GM12801 (cell line): ENCODE results near the gene HS1BP3.

Source experiments
- CTCF ChIP-seq: IDR thresholded peaks from one replicate; pipeline ENCODE4 v1.5.1; 2011; ENCODE audit warnings: control low read depth; ENCODE audit not compliant: insufficient read length; ENCODE audit errors: extremely low read depth

Gene HS1BP3

GRCh38 chr2:20656561-20656960 lies 5.7 kb upstream of the HS1BP3 start:
- TF ChIP-seq CTCF = no peak

- TF ChIP-seq CTCF = no peak
Measured at GRCh38 chr2:20654535-20654813, 3.6 kb upstream of the HS1BP3 start.

- TF ChIP-seq CTCF = no peak
Measured at GRCh38 chr2:20653695-20654534, 3.0 kb upstream of the HS1BP3 start.

GRCh38 chr2:20652673-20653575 lies 2.0 kb upstream of the HS1BP3 start:
- no peak for TF ChIP-seq CTCF

GRCh38 chr2:20652141-20652540 lies 1.2 kb upstream of the HS1BP3 start:
- no peak for TF ChIP-seq CTCF

GRCh38 chr2:20651731-20652099 lies 817 bp upstream of the HS1BP3 start:
- no peak for TF ChIP-seq CTCF

- no peak for TF ChIP-seq CTCF
Measured at GRCh38 chr2:20650393-20650876, 463 bp downstream of the HS1BP3 start.
